ENCODE data around the gene RASGRF1.

GRCh38 chr15:79010278-79010677, 80.3 kb downstream of the RASGRF1 start:
- TF ChIP-seq POLR2A (IDR thresholded peaks at IDR 0.05; ENCODE audit: low read length) (no peak), GATA1 (IDR thresholded peaks at IDR 0.05; ENCODE audit: low read depth, low read length) (no peak)

Measured in erythroblast (primary cell).